IPS DF 19.7 (cell line): Measurements from ENCODE around the gene CNEP1R1.
"Not testable (repeated sequence)": the region's sequence is repeated elsewhere in the genome, so short reads cannot be mapped to it uniquely, and the experiment has no call there.

Source experiments
- DNase-seq: peaks from one replicate; pipeline ENCODE4 v3.0.0-alpha.2; 2013; ENCODE audit warnings: low read depth, low spot score

The CNEP1R1 gene

GRCh38 chr16:50024684-50025536 lies at the start of gene CNEP1R1:
Gene CNEP1R1 (plus strand): TSS chr16:50025225. CDS start chr16:50025316, 91 bp downstream.
- DNase-seq = peak; percentile 80

- no peak for DNase-seq
Observed at GRCh38 chr16:49977427-49977826, 47.6 kb upstream of the CNEP1R1 start.

- DNase-seq = no peak
Observed at GRCh38 chr16:49978569-49979326, 46.3 kb upstream of the CNEP1R1 start.

GRCh38 chr16:49980166-49980565 lies 44.9 kb upstream of the CNEP1R1 start:
- no peak for DNase-seq

GRCh38 chr16:49986351-49987124 lies 38.5 kb upstream of the CNEP1R1 start:
- DNase-seq = no peak

- DNase-seq = no peak
Observed at GRCh38 chr16:49987381-49987780, 37.6 kb upstream of the CNEP1R1 start.

- DNase-seq = no peak
Observed at GRCh38 chr16:49992825-49993224, 32.2 kb upstream of the CNEP1R1 start.

GRCh38 chr16:49993579-49993978 lies 31.4 kb upstream of the CNEP1R1 start:
- DNase-seq = no peak

GRCh38 chr16:49994006-49994405 lies 31.0 kb upstream of the CNEP1R1 start:
- no peak for DNase-seq

GRCh38 chr16:49995720-49996119 lies 29.3 kb upstream of the CNEP1R1 start:
- DNase-seq = no peak

- no peak for DNase-seq
Observed at GRCh38 chr16:49997721-49998251, 27.2 kb upstream of the CNEP1R1 start.

- no peak for DNase-seq
Observed at GRCh38 chr16:49998991-49999390, 26.0 kb upstream of the CNEP1R1 start.

- no peak for DNase-seq
Observed at GRCh38 chr16:50001144-50001543, 23.9 kb upstream of the CNEP1R1 start.

- DNase-seq = no peak
Observed at GRCh38 chr16:50002190-50002589, 22.8 kb upstream of the CNEP1R1 start.

GRCh38 chr16:50004239-50004638 lies 20.8 kb upstream of the CNEP1R1 start:
- DNase-seq = no peak

GRCh38 chr16:50006964-50007363 lies 18.1 kb upstream of the CNEP1R1 start:
- no peak for DNase-seq

GRCh38 chr16:50007744-50008143 lies 17.3 kb upstream of the CNEP1R1 start:
- no peak for DNase-seq

- no peak for DNase-seq
Observed at GRCh38 chr16:50010212-50010611, 14.8 kb upstream of the CNEP1R1 start.

- no peak for DNase-seq
Observed at GRCh38 chr16:50011707-50012106, 13.3 kb upstream of the CNEP1R1 start.

GRCh38 chr16:50012182-50012581 lies 12.8 kb upstream of the CNEP1R1 start:
- DNase-seq = no peak

GRCh38 chr16:50014211-50014610 lies 10.8 kb upstream of the CNEP1R1 start:
- DNase-seq = not testable (repeated sequence)

GRCh38 chr16:50015631-50016030 lies 9.4 kb upstream of the CNEP1R1 start:
- no peak for DNase-seq
